PC-3 (cell line): Measurements from ENCODE around the gene DTNB.

Experiments
- EZH2 ChIP-seq: fragments of 300-600 bp; sonication (generic); IDR thresholded peaks from one replicate; pipeline ENCODE4 v1.6.1; 2017; ENCODE audit warnings: antibody characterized with exemption, mild to moderate bottlenecking, low read length; ENCODE audit not compliant: unreplicated experiment
- TF ChIP-seq, protein P1 (sequence below): fragments of 300-600 bp; sonication (generic); conservative IDR thresholded peaks from 2 replicates; pipeline ENCODE4 v1.5.1; 2017; ENCODE audit warnings: antibody characterized with exemption, low read depth, mild to moderate bottlenecking, low read length

DNA sequence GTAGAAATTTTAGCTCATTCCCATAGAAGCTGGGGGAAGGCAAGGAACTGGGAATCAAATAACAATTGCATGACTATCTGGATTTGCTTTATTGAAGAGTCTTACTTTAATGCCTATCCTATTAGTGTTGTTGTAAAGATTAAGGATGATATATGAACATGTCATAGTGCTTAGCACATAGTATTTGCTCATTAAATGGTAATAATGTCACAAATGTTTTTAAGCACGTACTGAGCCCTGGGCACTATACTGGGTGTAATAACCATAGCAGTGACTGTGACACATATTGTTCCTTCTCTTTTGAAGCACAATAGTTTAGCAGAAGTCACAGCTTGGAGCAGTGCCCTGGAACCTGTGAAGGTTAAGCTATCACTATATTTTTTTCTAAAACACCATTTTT lies 47.2 kb upstream of the DTNB start:
- no peak for TF ChIP-seq EZH2
- TF ChIP-seq, protein P1, sequence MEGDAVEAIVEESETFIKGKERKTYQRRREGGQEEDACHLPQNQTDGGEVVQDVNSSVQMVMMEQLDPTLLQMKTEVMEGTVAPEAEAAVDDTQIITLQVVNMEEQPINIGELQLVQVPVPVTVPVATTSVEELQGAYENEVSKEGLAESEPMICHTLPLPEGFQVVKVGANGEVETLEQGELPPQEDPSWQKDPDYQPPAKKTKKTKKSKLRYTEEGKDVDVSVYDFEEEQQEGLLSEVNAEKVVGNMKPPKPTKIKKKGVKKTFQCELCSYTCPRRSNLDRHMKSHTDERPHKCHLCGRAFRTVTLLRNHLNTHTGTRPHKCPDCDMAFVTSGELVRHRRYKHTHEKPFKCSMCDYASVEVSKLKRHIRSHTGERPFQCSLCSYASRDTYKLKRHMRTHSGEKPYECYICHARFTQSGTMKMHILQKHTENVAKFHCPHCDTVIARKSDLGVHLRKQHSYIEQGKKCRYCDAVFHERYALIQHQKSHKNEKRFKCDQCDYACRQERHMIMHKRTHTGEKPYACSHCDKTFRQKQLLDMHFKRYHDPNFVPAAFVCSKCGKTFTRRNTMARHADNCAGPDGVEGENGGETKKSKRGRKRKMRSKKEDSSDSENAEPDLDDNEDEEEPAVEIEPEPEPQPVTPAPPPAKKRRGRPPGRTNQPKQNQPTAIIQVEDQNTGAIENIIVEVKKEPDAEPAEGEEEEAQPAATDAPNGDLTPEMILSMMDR = no peak
